GM12874 (cell line): ENCODE measurements around the gene ADAMTS17.

ENCODE experiments used
- TF ChIP-seq, protein P1 (sequence below): IDR thresholded peaks from 2 replicates; pipeline ENCODE4 v1.5.1; 2011; ENCODE audit warnings: low read depth, mild to moderate bottlenecking, control low read depth, low read length, moderate library complexity; ENCODE audit not compliant: insufficient read depth

ADAMTS17 gene

DNA sequence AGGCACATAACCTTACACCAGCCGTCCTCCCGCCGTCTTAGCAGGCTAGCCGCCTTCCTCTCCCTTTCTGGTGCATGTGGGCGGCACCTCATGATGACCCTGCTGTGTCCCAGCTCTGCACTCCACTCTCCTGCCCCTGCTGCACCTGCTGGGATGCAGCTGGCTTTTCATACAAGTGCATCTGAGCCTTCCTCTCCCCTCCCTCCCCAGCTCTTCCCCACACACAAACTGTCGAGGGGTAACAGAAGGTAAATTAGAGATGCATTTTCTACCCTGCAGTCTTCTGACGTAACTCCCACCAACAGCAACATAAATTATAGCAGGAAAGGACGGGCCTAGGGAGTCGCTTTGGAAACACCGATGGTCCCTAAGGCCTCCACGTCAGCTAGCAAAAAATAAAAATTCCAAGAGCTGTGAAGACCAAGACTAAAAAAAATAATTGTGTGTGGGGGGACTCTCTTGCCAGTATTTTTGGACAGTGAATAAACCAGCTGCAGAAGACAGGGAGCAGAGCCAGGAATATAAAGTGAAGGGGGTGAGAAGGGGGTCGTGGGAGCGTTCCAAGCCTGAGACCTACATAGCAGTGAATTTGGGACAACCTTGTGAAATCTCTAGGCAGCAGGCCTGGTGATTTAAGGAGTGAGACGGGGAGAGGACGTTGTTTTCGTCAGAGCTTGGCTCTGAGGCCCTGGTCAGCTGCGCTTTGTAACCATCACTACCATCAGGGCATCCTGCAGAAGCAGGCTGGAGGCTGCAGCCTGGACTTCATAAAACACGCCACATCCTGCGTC lies 216.2 kb downstream of the ADAMTS17 start:
- TF ChIP-seq, protein P1, sequence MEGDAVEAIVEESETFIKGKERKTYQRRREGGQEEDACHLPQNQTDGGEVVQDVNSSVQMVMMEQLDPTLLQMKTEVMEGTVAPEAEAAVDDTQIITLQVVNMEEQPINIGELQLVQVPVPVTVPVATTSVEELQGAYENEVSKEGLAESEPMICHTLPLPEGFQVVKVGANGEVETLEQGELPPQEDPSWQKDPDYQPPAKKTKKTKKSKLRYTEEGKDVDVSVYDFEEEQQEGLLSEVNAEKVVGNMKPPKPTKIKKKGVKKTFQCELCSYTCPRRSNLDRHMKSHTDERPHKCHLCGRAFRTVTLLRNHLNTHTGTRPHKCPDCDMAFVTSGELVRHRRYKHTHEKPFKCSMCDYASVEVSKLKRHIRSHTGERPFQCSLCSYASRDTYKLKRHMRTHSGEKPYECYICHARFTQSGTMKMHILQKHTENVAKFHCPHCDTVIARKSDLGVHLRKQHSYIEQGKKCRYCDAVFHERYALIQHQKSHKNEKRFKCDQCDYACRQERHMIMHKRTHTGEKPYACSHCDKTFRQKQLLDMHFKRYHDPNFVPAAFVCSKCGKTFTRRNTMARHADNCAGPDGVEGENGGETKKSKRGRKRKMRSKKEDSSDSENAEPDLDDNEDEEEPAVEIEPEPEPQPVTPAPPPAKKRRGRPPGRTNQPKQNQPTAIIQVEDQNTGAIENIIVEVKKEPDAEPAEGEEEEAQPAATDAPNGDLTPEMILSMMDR: no peak

DNA sequence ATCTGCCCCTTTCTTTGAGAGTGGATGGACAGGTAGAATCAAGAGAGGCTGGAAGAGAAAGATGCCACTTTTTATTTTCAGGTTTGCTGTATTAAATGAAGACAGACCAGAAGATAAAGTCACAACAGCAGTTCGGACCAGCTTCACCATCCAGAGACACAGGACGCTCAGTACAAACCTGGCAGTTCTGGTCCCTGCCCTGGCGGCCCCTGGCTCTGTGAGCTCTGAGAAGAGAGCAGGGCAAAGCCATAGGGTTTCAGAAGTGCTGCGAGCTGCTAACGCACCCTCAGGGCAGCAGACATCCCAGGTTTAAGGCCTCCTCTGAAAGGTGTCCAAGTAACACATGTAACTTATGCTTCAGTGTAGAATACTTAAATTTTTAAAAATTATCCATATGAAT lies 216.8 kb downstream of the ADAMTS17 start:
- TF ChIP-seq, protein P1: no peak

DNA sequence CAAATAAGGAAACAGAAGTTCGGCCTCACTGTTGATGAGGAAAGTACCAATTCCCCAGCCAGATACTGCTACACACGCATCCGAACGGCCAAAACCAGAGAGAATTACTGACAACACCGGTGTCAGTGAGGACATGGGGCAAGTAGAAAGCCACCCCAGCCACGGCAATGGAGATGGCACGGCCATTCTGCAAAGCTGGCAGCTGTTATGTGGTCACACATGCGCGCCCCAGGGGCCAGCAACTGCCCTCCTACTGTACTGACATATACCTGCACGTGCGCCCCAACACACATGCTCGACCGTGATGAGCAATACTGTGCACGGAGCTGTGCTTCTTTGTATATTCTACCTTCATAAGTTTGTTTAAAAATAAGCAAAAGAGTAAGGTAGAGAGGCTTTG lies 217.4 kb downstream of the ADAMTS17 start:
- TF ChIP-seq, protein P1: no peak

DNA sequence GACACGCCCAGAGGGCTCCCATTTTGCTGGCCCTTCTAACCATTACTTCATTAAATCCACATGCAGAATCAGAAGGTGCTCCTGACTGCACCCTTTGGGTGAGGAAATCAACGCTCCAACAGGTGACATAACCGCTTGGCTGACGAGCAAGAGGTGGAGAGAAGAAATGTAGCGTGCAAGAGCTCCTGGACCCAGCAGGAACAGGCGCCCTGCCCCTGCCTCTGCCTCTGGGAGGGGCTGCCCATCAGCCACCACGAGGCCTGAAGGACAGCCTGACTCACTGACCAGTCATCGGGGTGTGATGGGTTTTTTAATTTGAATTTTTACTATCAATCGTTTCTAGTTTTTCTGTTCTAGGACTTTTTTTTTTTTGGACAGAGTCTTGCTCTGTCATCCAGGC lies 218.2 kb downstream of the ADAMTS17 start:
- TF ChIP-seq, protein P1: no peak

DNA sequence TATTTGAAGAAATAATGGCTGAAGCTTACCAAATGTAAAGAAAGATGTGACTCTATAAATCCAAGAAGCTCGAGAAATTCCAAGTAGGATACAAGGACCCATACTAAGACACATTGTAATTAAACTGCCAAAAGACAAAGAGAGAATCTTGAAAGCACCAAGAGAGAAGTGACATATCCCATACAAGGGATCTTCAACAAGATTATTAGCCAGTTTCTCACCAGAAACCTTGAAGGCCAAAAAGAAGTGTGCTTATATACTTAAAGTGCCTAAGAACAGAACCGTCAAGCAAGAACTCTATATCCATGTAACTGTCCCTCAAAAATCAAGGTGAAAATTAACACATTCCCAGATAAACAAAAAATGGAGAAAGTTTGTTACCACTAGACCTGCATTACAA lies 220.5 kb downstream of the ADAMTS17 start:
- TF ChIP-seq, protein P1: no peak

DNA sequence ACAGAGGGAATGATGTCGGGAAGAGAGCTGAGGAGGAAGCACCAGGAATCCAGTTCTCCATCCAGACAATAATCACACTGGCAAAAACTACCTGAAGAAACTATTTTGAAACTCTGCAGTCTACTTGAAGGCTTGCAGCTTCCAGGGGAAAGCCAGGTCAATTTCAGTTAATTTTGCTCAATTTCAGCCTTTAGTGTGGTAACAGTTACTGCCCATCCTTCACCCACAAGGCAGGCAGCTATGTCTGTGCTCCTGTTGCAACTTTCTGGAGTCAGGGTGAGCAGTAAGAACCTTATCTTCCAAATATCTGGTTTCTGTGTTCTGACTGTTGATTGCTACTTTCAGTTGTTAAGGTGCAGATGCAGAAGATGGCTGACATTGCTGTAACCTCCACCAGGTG lies 221.7 kb downstream of the ADAMTS17 start:
- TF ChIP-seq, protein P1: no peak

DNA sequence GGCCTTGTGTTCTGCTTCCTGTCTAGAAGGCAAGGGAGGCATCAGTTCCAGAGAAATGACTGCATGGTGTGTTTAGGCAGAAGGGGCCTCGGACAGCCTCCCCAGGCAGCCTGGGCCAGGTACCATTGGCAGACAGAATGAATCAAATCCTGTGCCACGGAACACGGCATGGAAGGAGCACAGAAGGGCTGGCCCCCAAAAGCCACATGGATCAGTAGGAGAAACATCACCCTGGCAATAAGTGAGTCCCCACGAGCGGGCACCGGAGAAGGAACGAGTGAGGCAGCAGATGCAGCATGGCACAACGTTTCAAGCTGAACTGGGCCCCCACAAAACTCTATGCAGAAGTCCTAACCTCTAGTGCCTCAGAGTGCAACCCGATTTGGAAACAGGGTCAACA lies 223.2 kb downstream of the ADAMTS17 start:
- TF ChIP-seq, protein P1: no peak
